K562 (cell line): Measurements from ENCODE around the gene TP53TG5.

Experiments used
- MAFK ChIP-seq: IDR thresholded peaks from 2 replicates; pipeline ENCODE4 v1.6.1; 2011; ENCODE audit warnings: low read length, improper control_type of control experiment
- SMAD4 ChIP-seq: fragments of 250-450 bp; sonication (Bioruptor Pico); conservative IDR thresholded peaks from 2 replicates; pipeline ENCODE4 v1.8.0; 2021; ENCODE audit warnings: inconsistent platforms, mild to moderate bottlenecking, moderate library complexity
- ZNF764 ChIP-seq: fragments of 250-450 bp; sonication (Bioruptor Pico); IDR thresholded peaks from 2 replicates; pipeline ENCODE4 v1.4.0; 2020; ENCODE audit warnings: low read depth, mild to moderate bottlenecking, moderate library complexity
- TF ChIP-seq, protein P1 (sequence below): sonication (generic); formaldehyde crosslinking; IDR thresholded peaks from 2 replicates; pipeline ENCODE4 v1.8.1; 2022; ENCODE audit warnings: missing genetic modification reagents

DNA sequence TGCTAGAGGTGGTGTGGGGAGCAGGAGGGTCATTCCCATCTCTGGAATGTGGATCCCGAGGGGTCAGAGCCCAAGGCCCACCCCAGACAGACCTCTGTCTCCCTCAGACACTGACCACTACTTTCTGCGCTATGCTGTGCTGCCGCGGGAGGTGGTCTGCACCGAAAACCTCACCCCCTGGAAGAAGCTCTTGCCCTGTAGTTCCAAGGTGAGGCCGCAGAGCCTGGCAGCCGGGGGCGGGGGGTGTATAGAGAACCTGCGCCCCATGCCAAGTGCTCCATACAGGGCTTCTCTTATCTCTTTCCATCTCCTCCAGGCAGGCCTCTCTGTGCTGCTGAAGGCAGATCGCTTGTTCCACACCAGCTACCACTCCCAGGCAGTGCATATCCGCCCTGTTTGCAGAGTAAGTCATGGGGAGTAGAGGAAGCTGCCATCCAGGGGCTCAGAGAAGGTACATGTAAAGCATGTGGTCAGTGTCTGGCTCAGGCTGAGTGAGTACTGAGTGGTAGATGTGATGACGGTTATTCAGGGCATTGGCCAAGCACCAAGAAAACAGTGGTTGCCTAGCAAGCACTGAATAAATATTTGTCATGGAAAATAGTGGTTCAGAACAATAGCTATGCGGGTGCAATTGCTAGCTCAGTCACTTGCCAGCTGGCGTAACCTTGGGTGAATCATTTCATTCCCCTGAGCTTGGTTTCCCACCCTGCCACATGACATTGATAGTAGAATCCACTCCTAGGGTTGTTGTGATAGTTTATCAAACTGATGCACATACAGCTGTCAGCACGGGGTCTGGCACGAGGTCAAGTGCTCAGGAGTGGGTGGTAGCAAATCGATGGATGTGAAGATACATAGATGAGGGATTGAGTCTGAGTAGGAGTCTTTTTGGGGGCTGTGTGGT, 41.3 kb upstream of the TP53TG5 start:
- TF ChIP-seq, protein P1, sequence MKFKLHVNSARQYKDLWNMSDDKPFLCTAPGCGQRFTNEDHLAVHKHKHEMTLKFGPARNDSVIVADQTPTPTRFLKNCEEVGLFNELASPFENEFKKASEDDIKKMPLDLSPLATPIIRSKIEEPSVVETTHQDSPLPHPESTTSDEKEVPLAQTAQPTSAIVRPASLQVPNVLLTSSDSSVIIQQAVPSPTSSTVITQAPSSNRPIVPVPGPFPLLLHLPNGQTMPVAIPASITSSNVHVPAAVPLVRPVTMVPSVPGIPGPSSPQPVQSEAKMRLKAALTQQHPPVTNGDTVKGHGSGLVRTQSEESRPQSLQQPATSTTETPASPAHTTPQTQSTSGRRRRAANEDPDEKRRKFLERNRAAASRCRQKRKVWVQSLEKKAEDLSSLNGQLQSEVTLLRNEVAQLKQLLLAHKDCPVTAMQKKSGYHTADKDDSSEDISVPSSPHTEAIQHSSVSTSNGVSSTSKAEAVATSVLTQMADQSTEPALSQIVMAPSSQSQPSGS (CRISPR knock-in tag), result no peak
- TF ChIP-seq MAFK (no peak), ZNF764 (CRISPR knock-in tag) (no peak), SMAD4 (CRISPR knock-in tag) (no peak)
